Endothelial cell of umbilical vein (primary cell): ENCODE results near the gene FUT4. TPM values are rescaled to one million over a fixed set of nuclear protein-coding genes. Genes with fewer than 3 reads are reported as not detected.

Source experiments
- BruUV-seq: library from RNA; stranded (reverse); fragments of 400-500 nt; replicated peaks from 2 replicates; lab custom pipeline; 2021; lab: Mats Ljungman, UMichigan
- CTCF ChIA-PET: fragments of 300-600, 350-600 bp; sonication (Branson Sonifier 250); formaldehyde crosslinking; loops from one replicate; lab custom pipeline; 2021; ENCODE audit warnings: antibody characterized with exemption, inconsistent platforms; lab: Charles Lee
- POLR2A ChIA-PET: fragments of 300-600, 350-600 bp; sonication (Branson Sonifier 250); formaldehyde crosslinking; loops from one replicate; lab custom pipeline; 2021; ENCODE audit warnings: antibody characterized with exemption, inconsistent platforms; lab: Charles Lee
- DNase-seq: peaks from one replicate; pipeline ENCODE4 v3.0.0-alpha.2; 2011; ENCODE audit warnings: low read depth, low spot score
- FAIRE-seq: peaks from 2 replicates; lab custom pipeline; 2011; peaks lifted over from hg19 to GRCh38; lab: Jason Lieb, UNC
- H2AFZ ChIP-seq: 2 replicates; pipeline ENCODE4 v1.6.0; 2012; ENCODE audit warnings: low read depth, low read length, control low read depth, inconsistent platforms
- H3K27ac ChIP-seq: 2 replicates; pipeline ENCODE4 v1.5.1; 2011; ENCODE audit warnings: low read depth, mild to moderate bottlenecking, control low read depth, low read length, moderate library complexity; ENCODE audit not compliant: insufficient read depth
- H3K27me3 ChIP-seq, 2 experiments: 2 replicates each; pipeline versions ENCODE4 v1.6.0 to v1.6.1; 2011; ENCODE audit warnings: low read length in 2 of 2, mixed read lengths in 1 of 2; ENCODE audit not compliant: control insufficient read depth in 2 of 2, insufficient read depth in 2 of 2
- H3K36me3 ChIP-seq, 2 experiments: 2 replicates in 1 of 2; 3 replicates in 1 of 2; pipeline ENCODE4 v1.5.1; 2011; ENCODE audit warnings: low read length in 2 of 2, mild to moderate bottlenecking in 1 of 2, moderate library complexity in 1 of 2; ENCODE audit not compliant: control insufficient read depth in 2 of 2, insufficient read depth in 2 of 2; ENCODE audit errors: extremely low read depth in 1 of 2
- H3K4me1 ChIP-seq: 3 replicates; pipeline ENCODE4 v1.5.1; 2011; ENCODE audit warnings: mild to moderate bottlenecking, low read length; ENCODE audit not compliant: control insufficient read depth, insufficient read depth; ENCODE audit errors: extremely low read depth
- H3K4me2 ChIP-seq: 2 replicates; pipeline ENCODE4 v1.6.1; 2011; ENCODE audit warnings: low read length, control low read depth, mixed read lengths; ENCODE audit not compliant: insufficient read depth
- H3K4me3 ChIP-seq, 3 experiments: fragments of 200-600 bp in 1 of 3; sonication (generic), shearing (Covaris generic) in 1 of 3; replicated peaks in 1 of 3; 2 replicates each; pipeline ENCODE4 v1.5.1; 2011 to 2016; ENCODE audit warnings: control low read depth in 3 of 3, low read length in 3 of 3, mild to moderate bottlenecking in 2 of 3, inconsistent platforms in 1 of 3, low read depth in 1 of 3, moderate library complexity in 1 of 3; ENCODE audit not compliant: insufficient read depth in 1 of 3
- H3K79me2 ChIP-seq: 2 replicates; pipeline ENCODE4 v1.6.0; 2012; ENCODE audit warnings: low read length, inconsistent platforms; ENCODE audit not compliant: control insufficient read depth, insufficient read depth
- H3K9ac ChIP-seq: replicated peaks from 2 replicates; pipeline ENCODE3; 2011; ENCODE audit warnings: low read length, control low read depth; ENCODE audit not compliant: insufficient read depth; ENCODE audit errors: extremely low read depth
- H3K9me1 ChIP-seq: replicated peaks from 3 replicates; pipeline ENCODE4 v1.6.0; 2011; ENCODE audit warnings: mild to moderate bottlenecking, low read length; ENCODE audit not compliant: control insufficient read depth, insufficient read depth; ENCODE audit errors: extremely low read depth
- H3K9me3 ChIP-seq: replicated peaks from 2 replicates; pipeline ENCODE4 v1.5.1; 2012; ENCODE audit warnings: low read length, inconsistent platforms; ENCODE audit not compliant: control insufficient read depth, insufficient read depth
- H4K20me1 ChIP-seq: replicated peaks from 2 replicates; pipeline ENCODE3; 2011; ENCODE audit warnings: mild to moderate bottlenecking, low read length; ENCODE audit not compliant: control insufficient read depth, insufficient read depth; ENCODE audit errors: extremely low read depth
- EZH2 ChIP-seq: IDR thresholded peaks from 2 replicates; pipeline ENCODE4 v1.6.1; 2012; ENCODE audit warnings: borderline replicate concordance, low read depth, mild to moderate bottlenecking, moderate library complexity, low read length, inconsistent platforms; ENCODE audit not compliant: severe bottlenecking
- FOS ChIP-seq: IDR thresholded peaks from 2 replicates; pipeline ENCODE4 v1.6.1; 2011; ENCODE audit warnings: mild to moderate bottlenecking, low read length, moderate library complexity, borderline replicate concordance; ENCODE audit not compliant: insufficient read depth
- GATA2 ChIP-seq: IDR thresholded peaks from 2 replicates; pipeline ENCODE4 v1.7.0; 2011; ENCODE audit warnings: low read depth, mild to moderate bottlenecking, moderate library complexity, mixed read lengths, low read length; ENCODE audit not compliant: insufficient read length, insufficient read depth
- JUN ChIP-seq: IDR thresholded peaks from 2 replicates; pipeline ENCODE4 v1.6.1; 2011; ENCODE audit warnings: borderline replicate concordance, low read depth; ENCODE audit not compliant: insufficient read length, insufficient read depth
- MAX ChIP-seq: IDR thresholded peaks from 2 replicates; pipeline ENCODE4 v1.6.1; 2011; ENCODE audit not compliant: insufficient read depth, insufficient read length
- MYC ChIP-seq: IDR thresholded peaks from one replicate; pipeline ENCODE4 v1.6.1; 2011; ENCODE audit warnings: mild to moderate bottlenecking, low read depth, low read length
- POLR2A ChIP-seq: IDR thresholded peaks from 2 replicates; pipeline ENCODE4 v1.6.1; 2012; ENCODE audit warnings: low read depth, mild to moderate bottlenecking, control low read depth, low read length
- POLR2AphosphoS5 ChIP-seq: IDR thresholded peaks from 2 replicates; pipeline ENCODE4 v1.6.1; 2012; ENCODE audit warnings: low read depth, mild to moderate bottlenecking, control low read depth, low read length, moderate library complexity; ENCODE audit not compliant: insufficient read depth
- dilution Hi-C: fragments of 300-500 bp; cut with MboI; formaldehyde crosslinking; loops from one replicate; pipeline ENCODE4 v1.15.0; 2019; ENCODE audit warnings: low sequenced_read_pairs; ENCODE audit not compliant: extremely low pct_ligation_motif_present
- intact Hi-C: fragments of 100-400 bp; cut with micrococcal nuclease; formaldehyde crosslinking; loops from one replicate; pipeline ENCODE4 v1.10.0; 2022
- polyA plus RNA-seq, 4 experiments: library from polyadenylated mRNA; depleted of rRNA in 3 of 4; stranded (reverse) in 3 of 4; unstranded in 1 of 4; fragments of >200 nt; gene quantifications; 2 replicates each; pipeline versions ENCODE4 v1.2.1 to v1.2.3, GENCODE V29; 2011 to 2012; ENCODE audit warnings: missing spikeins in 1 of 4
- total RNA-seq: library from RNA; stranded (reverse); gene quantifications from 2 replicates; pipeline ENCODE4 v1.2.3, GENCODE V29; 2021
- TF ChIP-seq, protein P1 (sequence below), 2 donors: IDR thresholded peaks; 1 replicate in 1 of 2; 2 replicates in 1 of 2; pipeline ENCODE4 v1.5.1; 2011; ENCODE audit warnings: low read length in 2 of 2, mild to moderate bottlenecking in 2 of 2, moderate library complexity in 2 of 2, control low read depth in 1 of 2, inconsistent platforms in 1 of 2, low read depth in 1 of 2; ENCODE audit not compliant: insufficient read depth in 1 of 2; ENCODE audit errors: extremely low read depth in 1 of 2

Gene FUT4
- total and polyA plus RNA-seq, 2 donors (not counting 3 experiments of a cell fraction or from before 2014, with no cell fraction given): 2.4 to 5.3 TPM

- no peak overlapping the region for H3K4me2 ChIP-seq
- DNase-seq (no peak), FAIRE-seq (no peak)
- H3K79me2 ChIP-seq: no peaks in the 10 kb centered on the region
- POLR2A ChIA-PET: no interaction called here
- H3K9me1 ChIP-seq: no peaks in the 10 kb centered on the region
- no peak for TF ChIP-seq EZH2
- intact Hi-C loops: no loop called here
- no TSS peak for BruUV-seq
- no peaks in the 10 kb centered on the region for H4K20me1 ChIP-seq
- no peaks in the 10 kb centered on the region for H3K36me3 ChIP-seq
- peaks cover 6 to 10% of the 10 kb centered on the region in 2 experiments for H3K27me3 ChIP-seq
- H2AFZ ChIP-seq: no peak overlapping the region
- no peak overlapping the region for H3K4me3 ChIP-seq
- CTCF ChIA-PET: no interaction called here
- no peaks in the 10 kb centered on the region for H3K4me1 ChIP-seq
- H3K9ac ChIP-seq: no peak overlapping the region
- dilution Hi-C loops: no loop called here
- no peaks in the 10 kb centered on the region for H3K9me3 ChIP-seq
- H3K27ac ChIP-seq: no peak overlapping the region
Observed at GRCh38 chr11:94532211-94532610, 11.5 kb upstream of the FUT4 start.

DNA sequence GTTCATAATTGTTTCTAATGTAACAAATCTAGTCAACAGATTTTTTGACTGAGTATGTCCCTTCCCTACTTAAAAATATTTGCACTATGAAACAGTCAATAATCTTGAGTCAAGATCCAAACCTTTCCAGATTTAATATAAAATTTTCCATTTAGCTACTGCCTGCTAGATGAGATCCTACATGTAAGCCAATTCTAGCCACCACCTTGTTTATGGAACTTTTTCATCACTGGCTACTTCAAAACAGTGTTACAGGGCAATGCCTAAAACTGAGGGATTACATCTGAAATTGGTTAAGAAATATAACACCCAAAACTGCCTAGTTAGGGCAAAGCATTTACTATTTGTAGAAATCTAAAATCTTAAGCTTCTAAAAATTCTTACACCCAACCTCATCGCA is 10.5 kb upstream of the FUT4 start:
- CTCF ChIA-PET: interaction anchor here (1.4 kb wide), 1 partner anchor 12 kb away, joined by 3 read pairs; no protein-coding TSS in a partner anchor
- no TSS peak for BruUV-seq
- TF ChIP-seq MAX (no peak), GATA2 (no peak), POLR2A (no peak), EZH2 (no peak), POLR2AphosphoS5 (no peak), MYC (no peak), JUN (no peak), FOS (no peak)
- TF ChIP-seq, protein P1, sequence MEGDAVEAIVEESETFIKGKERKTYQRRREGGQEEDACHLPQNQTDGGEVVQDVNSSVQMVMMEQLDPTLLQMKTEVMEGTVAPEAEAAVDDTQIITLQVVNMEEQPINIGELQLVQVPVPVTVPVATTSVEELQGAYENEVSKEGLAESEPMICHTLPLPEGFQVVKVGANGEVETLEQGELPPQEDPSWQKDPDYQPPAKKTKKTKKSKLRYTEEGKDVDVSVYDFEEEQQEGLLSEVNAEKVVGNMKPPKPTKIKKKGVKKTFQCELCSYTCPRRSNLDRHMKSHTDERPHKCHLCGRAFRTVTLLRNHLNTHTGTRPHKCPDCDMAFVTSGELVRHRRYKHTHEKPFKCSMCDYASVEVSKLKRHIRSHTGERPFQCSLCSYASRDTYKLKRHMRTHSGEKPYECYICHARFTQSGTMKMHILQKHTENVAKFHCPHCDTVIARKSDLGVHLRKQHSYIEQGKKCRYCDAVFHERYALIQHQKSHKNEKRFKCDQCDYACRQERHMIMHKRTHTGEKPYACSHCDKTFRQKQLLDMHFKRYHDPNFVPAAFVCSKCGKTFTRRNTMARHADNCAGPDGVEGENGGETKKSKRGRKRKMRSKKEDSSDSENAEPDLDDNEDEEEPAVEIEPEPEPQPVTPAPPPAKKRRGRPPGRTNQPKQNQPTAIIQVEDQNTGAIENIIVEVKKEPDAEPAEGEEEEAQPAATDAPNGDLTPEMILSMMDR (IDR thresholded peaks at IDR 0.05; ENCODE audit: extremely low read depth in 1 of 2, insufficient read depth in 1 of 2, low read depth in 1 of 2, low read length in 2 of 2): no peak

More for the DNA sequence above, 10.5 kb upstream of the FUT4 start:
- H3K4me2 ChIP-seq: no peak overlapping the region
- no peaks in the 10 kb centered on the region for H3K9me1 ChIP-seq
- no peak overlapping the region for H3K9ac ChIP-seq
- no peaks in the 10 kb centered on the region for H4K20me1 ChIP-seq
- dilution Hi-C loops: no loop called here
- no peak overlapping the region for H3K4me3 ChIP-seq
- H3K79me2 ChIP-seq: no peaks in the 10 kb centered on the region
- H3K27ac ChIP-seq: no peak overlapping the region
- H3K36me3 ChIP-seq: no peaks in the 10 kb centered on the region
- H3K27me3 ChIP-seq: peaks cover 10 to 17% of the 10 kb centered on the region in 2 experiments
- H2AFZ ChIP-seq: no peak overlapping the region
- intact Hi-C loops: no loop called here
- no peaks in the 10 kb centered on the region for H3K9me3 ChIP-seq
- DNase-seq (no peak), FAIRE-seq (no peak)
- POLR2A ChIA-PET: no interaction called here
- H3K4me1 ChIP-seq: no peaks in the 10 kb centered on the region
